ENCODE data around the gene CCNL2.

The CCNL2 gene

DNA sequence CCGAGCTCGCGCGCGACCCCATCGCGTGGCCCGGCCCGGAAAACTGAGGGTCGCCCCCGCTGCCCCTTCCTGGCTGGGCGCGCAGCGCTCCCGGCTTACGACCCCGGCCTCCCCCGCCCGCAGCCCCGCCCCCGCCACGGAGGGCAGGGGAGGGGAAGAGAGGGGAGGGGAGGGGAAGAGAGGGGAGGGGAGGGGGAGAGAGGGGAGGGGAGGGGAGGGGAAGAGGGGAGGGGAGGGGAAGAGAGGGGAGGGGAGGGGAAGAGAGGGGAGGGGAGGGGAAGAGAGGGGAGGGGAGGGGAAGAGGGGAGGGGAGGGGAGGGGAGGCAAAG, 28.6 kb upstream of the CCNL2 start:
- DNase-seq (ENCODE audit: low read depth in 1 of 2, low spot score in 1 of 2): no peak
- Histone ChIP-seq H3K27ac (replicated peaks) (no peak overlapping the region), H3K27me3 (ENCODE audit: insufficient read depth, poor library complexity, severe bottlenecking) (peaks cover 28% of the 10 kb centered on the region), H3K4me3 (replicated peaks; ENCODE audit: insufficient read depth, low read length) (no peak overlapping the region)
- TF ChIP-seq SPI1 (IDR thresholded peaks at IDR 0.05; ENCODE audit: borderline replicate concordance, low read depth): no peak

DNA sequence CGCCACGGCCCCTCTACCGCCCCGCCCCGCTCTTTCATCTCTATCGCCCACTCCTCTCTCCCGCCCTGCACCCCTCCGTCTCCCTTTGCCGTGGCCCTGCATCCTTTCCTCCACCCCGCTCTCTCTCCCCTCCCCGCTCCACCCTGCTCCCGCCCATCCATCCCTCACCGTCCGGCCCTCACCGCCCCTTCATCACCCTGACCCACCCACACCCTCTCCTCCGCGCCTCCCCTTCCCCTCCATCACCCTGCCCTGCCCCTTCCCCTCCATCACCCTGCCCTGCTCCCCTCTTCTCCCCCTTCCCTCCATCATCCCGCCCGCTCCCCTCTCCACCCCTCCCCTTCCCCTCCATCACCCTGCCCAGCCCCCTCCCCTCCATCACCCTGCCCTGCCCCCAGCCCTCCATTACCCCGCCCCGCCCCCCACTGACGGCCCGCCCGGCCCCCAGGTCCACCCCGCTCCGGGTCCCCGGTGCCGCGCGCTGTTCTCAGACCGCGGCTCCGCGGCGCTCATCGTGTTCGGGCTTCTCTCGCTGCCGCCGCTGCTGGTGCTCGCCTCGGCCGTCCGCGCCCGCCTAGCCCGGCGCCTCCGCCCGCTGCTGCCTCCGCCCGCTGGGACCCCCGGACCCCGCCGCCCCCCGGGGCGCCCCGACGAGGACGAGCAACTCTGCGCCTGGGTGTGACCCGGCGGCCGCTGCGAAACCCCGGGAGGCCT, 28.1 kb upstream of the CCNL2 start:
- Histone ChIP-seq H3K4me3 (replicated peaks; ENCODE audit: insufficient read depth, low read length) (no peak overlapping the region), H3K27me3 (ENCODE audit: insufficient read depth, poor library complexity, severe bottlenecking) (peaks cover 28% of the 10 kb centered on the region), H3K27ac (replicated peaks) (no peak overlapping the region)
- TF ChIP-seq POLR2AphosphoS5 (IDR thresholded peaks at IDR 0.05; ENCODE audit: low read depth) (no peak), SPI1 (IDR thresholded peaks at IDR 0.05; ENCODE audit: borderline replicate concordance, low read depth) (no peak)
- TF ChIP-seq, protein P1, sequence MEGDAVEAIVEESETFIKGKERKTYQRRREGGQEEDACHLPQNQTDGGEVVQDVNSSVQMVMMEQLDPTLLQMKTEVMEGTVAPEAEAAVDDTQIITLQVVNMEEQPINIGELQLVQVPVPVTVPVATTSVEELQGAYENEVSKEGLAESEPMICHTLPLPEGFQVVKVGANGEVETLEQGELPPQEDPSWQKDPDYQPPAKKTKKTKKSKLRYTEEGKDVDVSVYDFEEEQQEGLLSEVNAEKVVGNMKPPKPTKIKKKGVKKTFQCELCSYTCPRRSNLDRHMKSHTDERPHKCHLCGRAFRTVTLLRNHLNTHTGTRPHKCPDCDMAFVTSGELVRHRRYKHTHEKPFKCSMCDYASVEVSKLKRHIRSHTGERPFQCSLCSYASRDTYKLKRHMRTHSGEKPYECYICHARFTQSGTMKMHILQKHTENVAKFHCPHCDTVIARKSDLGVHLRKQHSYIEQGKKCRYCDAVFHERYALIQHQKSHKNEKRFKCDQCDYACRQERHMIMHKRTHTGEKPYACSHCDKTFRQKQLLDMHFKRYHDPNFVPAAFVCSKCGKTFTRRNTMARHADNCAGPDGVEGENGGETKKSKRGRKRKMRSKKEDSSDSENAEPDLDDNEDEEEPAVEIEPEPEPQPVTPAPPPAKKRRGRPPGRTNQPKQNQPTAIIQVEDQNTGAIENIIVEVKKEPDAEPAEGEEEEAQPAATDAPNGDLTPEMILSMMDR (IDR thresholded peaks at IDR 0.05; ENCODE audit: insufficient read depth, low read length): no peak
- DNase-seq (ENCODE audit: low read depth in 1 of 2, low spot score in 1 of 2): no peak

DNA sequence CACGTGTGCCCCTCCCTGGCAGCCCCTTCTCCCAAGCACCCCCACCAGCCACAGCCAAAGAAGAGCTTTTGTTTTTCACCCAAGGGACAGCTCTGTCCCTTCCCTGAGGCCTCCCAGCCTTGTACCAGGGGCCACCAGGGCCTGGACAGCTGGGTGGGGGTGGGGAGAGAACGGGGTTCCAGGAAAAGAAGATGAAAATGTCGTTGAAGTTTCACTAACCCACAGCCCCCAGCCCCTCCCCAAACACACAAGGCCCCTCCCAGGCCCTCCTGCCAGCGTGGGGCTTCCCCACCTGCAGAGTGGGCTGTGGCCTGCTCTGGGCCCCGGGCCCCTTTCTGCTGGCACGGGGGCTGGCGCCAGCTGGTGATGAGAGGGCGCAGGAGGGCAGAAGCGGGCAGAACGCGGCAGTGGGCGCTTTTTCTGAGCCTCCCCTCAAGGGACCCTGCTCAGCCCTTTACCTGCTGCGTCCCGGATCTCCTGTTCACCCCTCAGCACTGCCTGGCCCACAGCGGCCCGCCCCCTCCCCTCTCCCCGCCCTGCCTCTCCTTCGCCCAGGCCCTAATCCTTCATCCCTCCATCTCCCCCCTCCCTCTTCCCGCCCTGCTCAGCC, 27.5 kb upstream of the CCNL2 start:
- DNase-seq (ENCODE audit: low read depth in 1 of 2, low spot score in 1 of 2): no peak
- Histone ChIP-seq H3K27me3 (ENCODE audit: insufficient read depth, poor library complexity, severe bottlenecking) (peaks cover 28% of the 10 kb centered on the region), H3K27ac (replicated peaks) (no peak overlapping the region), H3K4me3 (replicated peaks; ENCODE audit: insufficient read depth, low read length) (no peak overlapping the region)
- TF ChIP-seq, protein P1 (IDR thresholded peaks at IDR 0.05; ENCODE audit: insufficient read depth, low read length): no peak
- no peak for TF ChIP-seq POLR2AphosphoS5 (IDR thresholded peaks at IDR 0.05; ENCODE audit: low read depth)
- no peak for TF ChIP-seq SPI1 (IDR thresholded peaks at IDR 0.05; ENCODE audit: borderline replicate concordance, low read depth)
- no peak for TF ChIP-seq GABPA (IDR thresholded peaks at IDR 0.05; ENCODE audit: low read depth)
- TF ChIP-seq, protein P2, sequence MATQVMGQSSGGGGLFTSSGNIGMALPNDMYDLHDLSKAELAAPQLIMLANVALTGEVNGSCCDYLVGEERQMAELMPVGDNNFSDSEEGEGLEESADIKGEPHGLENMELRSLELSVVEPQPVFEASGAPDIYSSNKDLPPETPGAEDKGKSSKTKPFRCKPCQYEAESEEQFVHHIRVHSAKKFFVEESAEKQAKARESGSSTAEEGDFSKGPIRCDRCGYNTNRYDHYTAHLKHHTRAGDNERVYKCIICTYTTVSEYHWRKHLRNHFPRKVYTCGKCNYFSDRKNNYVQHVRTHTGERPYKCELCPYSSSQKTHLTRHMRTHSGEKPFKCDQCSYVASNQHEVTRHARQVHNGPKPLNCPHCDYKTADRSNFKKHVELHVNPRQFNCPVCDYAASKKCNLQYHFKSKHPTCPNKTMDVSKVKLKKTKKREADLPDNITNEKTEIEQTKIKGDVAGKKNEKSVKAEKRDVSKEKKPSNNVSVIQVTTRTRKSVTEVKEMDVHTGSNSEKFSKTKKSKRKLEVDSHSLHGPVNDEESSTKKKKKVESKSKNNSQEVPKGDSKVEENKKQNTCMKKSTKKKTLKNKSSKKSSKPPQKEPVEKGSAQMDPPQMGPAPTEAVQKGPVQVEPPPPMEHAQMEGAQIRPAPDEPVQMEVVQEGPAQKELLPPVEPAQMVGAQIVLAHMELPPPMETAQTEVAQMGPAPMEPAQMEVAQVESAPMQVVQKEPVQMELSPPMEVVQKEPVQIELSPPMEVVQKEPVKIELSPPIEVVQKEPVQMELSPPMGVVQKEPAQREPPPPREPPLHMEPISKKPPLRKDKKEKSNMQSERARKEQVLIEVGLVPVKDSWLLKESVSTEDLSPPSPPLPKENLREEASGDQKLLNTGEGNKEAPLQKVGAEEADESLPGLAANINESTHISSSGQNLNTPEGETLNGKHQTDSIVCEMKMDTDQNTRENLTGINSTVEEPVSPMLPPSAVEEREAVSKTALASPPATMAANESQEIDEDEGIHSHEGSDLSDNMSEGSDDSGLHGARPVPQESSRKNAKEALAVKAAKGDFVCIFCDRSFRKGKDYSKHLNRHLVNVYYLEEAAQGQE (IDR thresholded peaks at IDR 0.05; ENCODE audit: insufficient replicate concordance, low read depth): no peak

DNA sequence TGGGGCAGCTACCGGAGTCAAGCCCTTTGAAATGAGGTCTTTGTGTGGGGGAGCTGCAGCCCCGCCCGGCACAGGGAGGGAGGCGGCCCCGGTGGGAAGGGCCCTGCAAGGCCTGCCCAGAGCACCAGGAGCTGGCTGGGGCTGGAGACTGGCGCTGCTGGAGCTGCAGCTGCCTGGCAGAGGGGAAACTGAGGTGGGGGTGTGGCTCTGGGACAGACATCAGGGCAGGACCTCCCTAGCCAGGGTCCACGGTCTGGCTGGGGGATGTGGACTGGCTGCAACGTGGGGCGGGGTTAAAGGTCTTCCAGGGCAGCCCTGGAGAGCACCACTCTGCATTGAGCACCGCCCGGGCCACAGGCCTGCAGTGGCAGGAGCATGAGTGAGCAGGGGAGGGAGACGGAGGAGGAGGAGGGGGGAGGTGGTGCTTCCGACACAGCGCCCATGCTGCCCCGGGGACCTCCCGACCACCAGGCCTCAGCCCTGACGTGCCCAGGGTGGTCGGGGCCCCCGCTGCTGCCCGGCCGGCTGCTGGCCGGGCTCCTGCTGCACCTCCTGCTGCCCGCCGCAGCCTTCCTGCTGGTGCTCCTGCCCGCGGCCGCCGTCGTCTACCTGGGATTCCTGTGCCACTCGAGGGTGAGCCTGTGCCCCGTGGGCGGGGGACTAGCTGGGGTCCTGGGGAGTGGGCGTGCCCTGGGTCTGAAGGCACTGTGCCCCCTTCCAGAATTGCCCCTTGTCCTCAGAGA, 26.8 kb upstream of the CCNL2 start:
- Histone ChIP-seq H3K4me3 (replicated peaks; ENCODE audit: insufficient read depth, low read length) (no peak overlapping the region), H3K27me3 (ENCODE audit: insufficient read depth, poor library complexity, severe bottlenecking) (peaks cover 28% of the 10 kb centered on the region), H3K27ac (replicated peaks) (no peak overlapping the region)
- TF ChIP-seq, protein P2 (IDR thresholded peaks at IDR 0.05; ENCODE audit: insufficient replicate concordance, low read depth): no peak
- TF ChIP-seq, protein P1 (IDR thresholded peaks at IDR 0.05; ENCODE audit: insufficient read depth, low read length): no peak
- TF ChIP-seq SPI1 (IDR thresholded peaks at IDR 0.05; ENCODE audit: borderline replicate concordance, low read depth) (no peak), GABPA (IDR thresholded peaks at IDR 0.05; ENCODE audit: low read depth) (no peak), POLR2AphosphoS5 (IDR thresholded peaks at IDR 0.05; ENCODE audit: low read depth) (no peak)
- DNase-seq (ENCODE audit: low read depth in 1 of 2, low spot score in 1 of 2): no peak

Data from HL-60 (cell line).